Endothelial cell of umbilical vein (primary cell): Measurements from ENCODE around the gene PGAP6. TPM values are rescaled to one million over a fixed set of nuclear protein-coding genes. Genes with fewer than 3 reads are reported as not detected.

Experiments
- BruUV-seq: library from RNA; stranded (reverse); fragments of 400-500 nt; replicated peaks from 2 replicates; lab custom pipeline; 2021; lab: Mats Ljungman, UMichigan
- CTCF ChIA-PET: fragments of 300-600, 350-600 bp; sonication (Branson Sonifier 250); formaldehyde crosslinking; loops from one replicate; lab custom pipeline; 2021; ENCODE audit warnings: antibody characterized with exemption, inconsistent platforms; lab: Charles Lee
- POLR2A ChIA-PET: fragments of 300-600, 350-600 bp; sonication (Branson Sonifier 250); formaldehyde crosslinking; loops from one replicate; lab custom pipeline; 2021; ENCODE audit warnings: antibody characterized with exemption, inconsistent platforms; lab: Charles Lee
- DNase-seq: peaks from one replicate; pipeline ENCODE4 v3.0.0-alpha.2; 2011; ENCODE audit warnings: low read depth, low spot score
- FAIRE-seq: peaks from 2 replicates; lab custom pipeline; 2011; peaks lifted over from hg19 to GRCh38; lab: Jason Lieb, UNC
- H2AFZ ChIP-seq: 2 replicates; pipeline ENCODE4 v1.6.0; 2012; ENCODE audit warnings: low read depth, low read length, control low read depth, inconsistent platforms
- H3K27ac ChIP-seq: 2 replicates; pipeline ENCODE4 v1.5.1; 2011; ENCODE audit warnings: low read depth, mild to moderate bottlenecking, control low read depth, low read length, moderate library complexity; ENCODE audit not compliant: insufficient read depth
- H3K27me3 ChIP-seq, 2 experiments: 2 replicates each; pipeline versions ENCODE4 v1.6.0 to v1.6.1; 2011; ENCODE audit warnings: low read length in 2 of 2, mixed read lengths in 1 of 2; ENCODE audit not compliant: control insufficient read depth in 2 of 2, insufficient read depth in 2 of 2
- H3K36me3 ChIP-seq, 2 experiments: 2 replicates in 1 of 2; 3 replicates in 1 of 2; pipeline ENCODE4 v1.5.1; 2011; ENCODE audit warnings: low read length in 2 of 2, mild to moderate bottlenecking in 1 of 2, moderate library complexity in 1 of 2; ENCODE audit not compliant: control insufficient read depth in 2 of 2, insufficient read depth in 2 of 2; ENCODE audit errors: extremely low read depth in 1 of 2
- H3K4me1 ChIP-seq: 3 replicates; pipeline ENCODE4 v1.5.1; 2011; ENCODE audit warnings: mild to moderate bottlenecking, low read length; ENCODE audit not compliant: control insufficient read depth, insufficient read depth; ENCODE audit errors: extremely low read depth
- H3K4me2 ChIP-seq: 2 replicates; pipeline ENCODE4 v1.6.1; 2011; ENCODE audit warnings: low read length, control low read depth, mixed read lengths; ENCODE audit not compliant: insufficient read depth
- H3K4me3 ChIP-seq, 3 experiments: fragments of 200-600 bp in 1 of 3; sonication (generic), shearing (Covaris generic) in 1 of 3; replicated peaks in 1 of 3; 2 replicates each; pipeline ENCODE4 v1.5.1; 2011 to 2016; ENCODE audit warnings: control low read depth in 3 of 3, low read length in 3 of 3, mild to moderate bottlenecking in 2 of 3, inconsistent platforms in 1 of 3, low read depth in 1 of 3, moderate library complexity in 1 of 3; ENCODE audit not compliant: insufficient read depth in 1 of 3
- H3K79me2 ChIP-seq: 2 replicates; pipeline ENCODE4 v1.6.0; 2012; ENCODE audit warnings: low read length, inconsistent platforms; ENCODE audit not compliant: control insufficient read depth, insufficient read depth
- H3K9ac ChIP-seq: replicated peaks from 2 replicates; pipeline ENCODE3; 2011; ENCODE audit warnings: low read length, control low read depth; ENCODE audit not compliant: insufficient read depth; ENCODE audit errors: extremely low read depth
- H3K9me1 ChIP-seq: replicated peaks from 3 replicates; pipeline ENCODE4 v1.6.0; 2011; ENCODE audit warnings: mild to moderate bottlenecking, low read length; ENCODE audit not compliant: control insufficient read depth, insufficient read depth; ENCODE audit errors: extremely low read depth
- H3K9me3 ChIP-seq: replicated peaks from 2 replicates; pipeline ENCODE4 v1.5.1; 2012; ENCODE audit warnings: low read length, inconsistent platforms; ENCODE audit not compliant: control insufficient read depth, insufficient read depth
- H4K20me1 ChIP-seq: replicated peaks from 2 replicates; pipeline ENCODE3; 2011; ENCODE audit warnings: mild to moderate bottlenecking, low read length; ENCODE audit not compliant: control insufficient read depth, insufficient read depth; ENCODE audit errors: extremely low read depth
- EZH2 ChIP-seq: IDR thresholded peaks from 2 replicates; pipeline ENCODE4 v1.6.1; 2012; ENCODE audit warnings: borderline replicate concordance, low read depth, mild to moderate bottlenecking, moderate library complexity, low read length, inconsistent platforms; ENCODE audit not compliant: severe bottlenecking
- FOS ChIP-seq: IDR thresholded peaks from 2 replicates; pipeline ENCODE4 v1.6.1; 2011; ENCODE audit warnings: mild to moderate bottlenecking, low read length, moderate library complexity, borderline replicate concordance; ENCODE audit not compliant: insufficient read depth
- GATA2 ChIP-seq: IDR thresholded peaks from 2 replicates; pipeline ENCODE4 v1.7.0; 2011; ENCODE audit warnings: low read depth, mild to moderate bottlenecking, moderate library complexity, mixed read lengths, low read length; ENCODE audit not compliant: insufficient read length, insufficient read depth
- JUN ChIP-seq: IDR thresholded peaks from 2 replicates; pipeline ENCODE4 v1.6.1; 2011; ENCODE audit warnings: borderline replicate concordance, low read depth; ENCODE audit not compliant: insufficient read length, insufficient read depth
- MYC ChIP-seq: IDR thresholded peaks from one replicate; pipeline ENCODE4 v1.6.1; 2011; ENCODE audit warnings: mild to moderate bottlenecking, low read depth, low read length
- POLR2A ChIP-seq: IDR thresholded peaks from 2 replicates; pipeline ENCODE4 v1.6.1; 2012; ENCODE audit warnings: low read depth, mild to moderate bottlenecking, control low read depth, low read length
- POLR2AphosphoS5 ChIP-seq: IDR thresholded peaks from 2 replicates; pipeline ENCODE4 v1.6.1; 2012; ENCODE audit warnings: low read depth, mild to moderate bottlenecking, control low read depth, low read length, moderate library complexity; ENCODE audit not compliant: insufficient read depth
- dilution Hi-C: fragments of 300-500 bp; cut with MboI; formaldehyde crosslinking; loops from one replicate; pipeline ENCODE4 v1.15.0; 2019; ENCODE audit warnings: low sequenced_read_pairs; ENCODE audit not compliant: extremely low pct_ligation_motif_present
- intact Hi-C: fragments of 100-400 bp; cut with micrococcal nuclease; formaldehyde crosslinking; loops from one replicate; pipeline ENCODE4 v1.10.0; 2022
- polyA plus RNA-seq, 4 experiments: library from polyadenylated mRNA; depleted of rRNA in 3 of 4; stranded (reverse) in 3 of 4; unstranded in 1 of 4; fragments of >200 nt; gene quantifications; 2 replicates each; pipeline versions ENCODE4 v1.2.1 to v1.2.3, GENCODE V29; 2011 to 2012; ENCODE audit warnings: missing spikeins in 1 of 4
- total RNA-seq: library from RNA; stranded (reverse); gene quantifications from 2 replicates; pipeline ENCODE4 v1.2.3, GENCODE V29; 2021
- TF ChIP-seq, protein P1 (sequence below): IDR thresholded peaks from 2 replicates; pipeline ENCODE4 v1.6.1; 2011; ENCODE audit not compliant: insufficient read depth, insufficient read length
- TF ChIP-seq, protein P2 (sequence below), 2 donors: IDR thresholded peaks; 1 replicate in 1 of 2; 2 replicates in 1 of 2; pipeline ENCODE4 v1.5.1; 2011; ENCODE audit warnings: low read length in 2 of 2, mild to moderate bottlenecking in 2 of 2, moderate library complexity in 2 of 2, control low read depth in 1 of 2, inconsistent platforms in 1 of 2, low read depth in 1 of 2; ENCODE audit not compliant: insufficient read depth in 1 of 2; ENCODE audit errors: extremely low read depth in 1 of 2

PGAP6 gene
- total and polyA plus RNA-seq, 2 donors (not counting 3 experiments of a cell fraction or from before 2014, with no cell fraction given): 89.8 to 365 TPM

DNA sequence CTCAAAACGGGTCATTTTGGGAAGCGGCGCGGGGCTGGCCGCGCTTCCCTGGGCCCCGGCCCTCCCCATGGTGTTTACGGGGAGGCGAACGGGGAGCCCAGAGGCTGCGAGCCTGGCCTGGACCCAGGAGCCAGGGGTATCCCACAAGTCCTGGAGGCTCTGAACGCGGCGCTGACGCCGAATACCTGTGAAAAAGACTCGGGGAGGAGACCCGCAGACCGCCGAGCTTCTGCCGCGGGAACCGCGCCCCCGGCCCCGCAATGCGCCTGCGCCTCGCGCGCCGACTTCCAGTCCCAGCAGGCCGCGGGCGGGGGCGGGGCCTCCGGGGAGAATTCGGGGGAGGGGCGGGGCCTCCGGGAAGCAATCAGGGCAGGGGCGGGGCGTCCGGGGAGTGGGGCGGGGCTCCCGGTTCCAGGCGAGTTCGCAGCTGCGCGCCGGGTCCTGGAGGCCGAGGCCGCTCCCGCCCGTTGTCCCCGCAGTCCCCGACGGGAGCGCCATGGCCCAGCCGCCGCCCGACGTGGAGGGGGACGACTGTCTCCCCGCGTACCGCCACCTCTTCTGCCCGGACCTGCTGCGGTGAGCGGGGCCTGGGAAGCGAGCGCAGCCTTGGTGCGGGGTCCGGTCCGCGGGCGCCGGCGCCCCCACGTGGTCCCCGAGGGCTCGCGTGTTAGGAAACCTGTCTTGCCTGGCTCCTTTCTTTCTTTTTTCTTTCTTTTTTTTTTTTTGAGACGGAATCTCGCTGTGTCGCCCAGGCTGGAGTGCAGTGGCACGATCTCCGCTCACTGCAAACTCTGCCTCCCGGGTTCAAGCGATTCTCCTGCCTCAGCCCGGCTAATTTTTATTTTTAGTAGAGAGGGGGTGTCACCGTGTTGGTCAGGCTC, 19.9 kb upstream of the PGAP6 start, which contains the start of gene DECR2:
Gene DECR2 (plus strand): TSS at position 418 of the 881 bp plus-strand sequence. CDS start 79 bp downstream, at position 497.
- dilution Hi-C loops: no loop called here
- peak within 1 kb of the TSS; percentile 87 for H3K4me2 ChIP-seq
- intact Hi-C loops: loop anchor here (1.0 kb wide), 1 partner anchor 23 kb away; no protein-coding TSS in a partner anchor
- DNase-seq (peak; percentile 87), FAIRE-seq (peak; percentile 86)
- H3K9me3 ChIP-seq: no peaks in the 10 kb centered on the region
- POLR2A ChIA-PET: interaction anchor here (0.6 to 0.7 kb wide), 3 partner anchors 37 to 166 kb away, joined by 3 to 8 read pairs (median 7); no protein-coding TSS in a partner anchor
- peaks cover 11% of the 10 kb centered on the region for H3K4me1 ChIP-seq
- no peaks in the 10 kb centered on the region for H3K27me3 ChIP-seq
- peaks cover 0 to 7% of the 10 kb centered on the region in 2 experiments for H3K36me3 ChIP-seq
- H3K79me2 ChIP-seq: peaks cover 5% of the 10 kb centered on the region
- H2AFZ ChIP-seq: peak within 1 kb of the TSS; percentile 67
- no peaks in the 10 kb centered on the region for H3K9me1 ChIP-seq
- peak within 1 kb of the TSS; percentile 58 to 74 (median 63) for H3K4me3 ChIP-seq
- TF ChIP-seq, protein P1, sequence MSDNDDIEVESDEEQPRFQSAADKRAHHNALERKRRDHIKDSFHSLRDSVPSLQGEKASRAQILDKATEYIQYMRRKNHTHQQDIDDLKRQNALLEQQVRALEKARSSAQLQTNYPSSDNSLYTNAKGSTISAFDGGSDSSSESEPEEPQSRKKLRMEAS: peak; percentile 63
- TF ChIP-seq POLR2A (peak; percentile 94), MYC (no peak), FOS (no peak), POLR2AphosphoS5 (peak; percentile 94), GATA2 (no peak), EZH2 (no peak), JUN (no peak)
- TF ChIP-seq, protein P2, sequence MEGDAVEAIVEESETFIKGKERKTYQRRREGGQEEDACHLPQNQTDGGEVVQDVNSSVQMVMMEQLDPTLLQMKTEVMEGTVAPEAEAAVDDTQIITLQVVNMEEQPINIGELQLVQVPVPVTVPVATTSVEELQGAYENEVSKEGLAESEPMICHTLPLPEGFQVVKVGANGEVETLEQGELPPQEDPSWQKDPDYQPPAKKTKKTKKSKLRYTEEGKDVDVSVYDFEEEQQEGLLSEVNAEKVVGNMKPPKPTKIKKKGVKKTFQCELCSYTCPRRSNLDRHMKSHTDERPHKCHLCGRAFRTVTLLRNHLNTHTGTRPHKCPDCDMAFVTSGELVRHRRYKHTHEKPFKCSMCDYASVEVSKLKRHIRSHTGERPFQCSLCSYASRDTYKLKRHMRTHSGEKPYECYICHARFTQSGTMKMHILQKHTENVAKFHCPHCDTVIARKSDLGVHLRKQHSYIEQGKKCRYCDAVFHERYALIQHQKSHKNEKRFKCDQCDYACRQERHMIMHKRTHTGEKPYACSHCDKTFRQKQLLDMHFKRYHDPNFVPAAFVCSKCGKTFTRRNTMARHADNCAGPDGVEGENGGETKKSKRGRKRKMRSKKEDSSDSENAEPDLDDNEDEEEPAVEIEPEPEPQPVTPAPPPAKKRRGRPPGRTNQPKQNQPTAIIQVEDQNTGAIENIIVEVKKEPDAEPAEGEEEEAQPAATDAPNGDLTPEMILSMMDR (IDR thresholded peaks at IDR 0.05; ENCODE audit: extremely low read depth in 1 of 2, insufficient read depth in 1 of 2, low read depth in 1 of 2, low read length in 2 of 2): peak; percentile 38 to 60
- H4K20me1 ChIP-seq: no peaks in the 10 kb centered on the region
- peak within 1 kb of the TSS; percentile 76 for H3K9ac ChIP-seq
- peak within 1 kb of the TSS; percentile 45 for H3K27ac ChIP-seq
- CTCF ChIA-PET: interaction anchor here (0.7 to 2.0 kb wide), 11 partner anchors 9 to 251 kb away, joined by 3 to 14 read pairs (median 3); no protein-coding TSS in a partner anchor
- BruUV-seq: TSS peak; percentile 34
